Mucosa of descending colon (tissue), 3 donors: Measurements from ENCODE around the gene TMCO6. TPM values are rescaled to one million over a fixed set of nuclear protein-coding genes. Genes with fewer than 3 reads are reported as not detected.
"Not testable (repeated sequence)": the region's sequence is repeated elsewhere in the genome, so short reads cannot be mapped to it uniquely, and the experiment has no call there.

Experiments used
- ATAC-seq: fragments of 200-7000 bp; cut with Tn5 transposase; one replicate; pipeline ENCODE4 v1.9.1; 2020; ENCODE audit warnings: mild to moderate bottlenecking, moderate library complexity
- DNase-seq, 3 donors: peaks; one replicate each; pipeline ENCODE4 v3.0.0-alpha.2; 2020
- H3K36me3 ChIP-seq: fragments of 200-600 bp; one replicate; pipeline ENCODE4 v1.8.0; 2021; ENCODE audit warnings: low read depth, mild to moderate bottlenecking
- H3K4me1 ChIP-seq: fragments of 200-600 bp; one replicate; pipeline ENCODE4 v1.8.0; 2021; ENCODE audit warnings: low read depth, mild to moderate bottlenecking
- H3K4me3 ChIP-seq: fragments of 200-600 bp; one replicate; pipeline ENCODE4 v1.8.0; 2021; ENCODE audit warnings: mild to moderate bottlenecking
- H3K9me3 ChIP-seq: fragments of 200-600 bp; one replicate; pipeline ENCODE4 v1.8.0; 2021; ENCODE audit warnings: mild to moderate bottlenecking
- intact Hi-C, 2 donors: fragments of 100-400 bp; cut with DNase I in 1 of 2; cut with micrococcal nuclease in 1 of 2; formaldehyde crosslinking; loops; one replicate each; pipeline versions ENCODE4 v1.11.0 to v1.11.1; 2022; cut with DNase I, micrococcal nuclease
- total RNA-seq, 3 donors: library from RNA; stranded (reverse); fragmentation: NEBNext Ultra II Directional in 2 of 3; extraction: Animal tissue kit (Norgen Biotek cat#: 25700) in 2 of 3; gene quantifications; one replicate each; pipeline versions ENCODE4 v1.2.1 to v1.2.4, GENCODE V29; 2021 to 2023
- TF ChIP-seq, protein P1 (sequence below): fragments of 200-600 bp; IDR thresholded peaks from one replicate; pipeline ENCODE4 v1.8.0; 2022; ENCODE audit warnings: antibody characterized with exemption, mild to moderate bottlenecking
- donor health status: DM: no; HTN: no; CAD: no; lungs with moderate emphysema.
- donor health status: DM: no; HTN: no; CAD: no.
- donor health status: DM: no; HTN: yes; CAD: no.

TMCO6 gene
- total RNA-seq, 3 donors from 2014 or later = 13.6 to 21.7 (median 16.8) TPM

DNA sequence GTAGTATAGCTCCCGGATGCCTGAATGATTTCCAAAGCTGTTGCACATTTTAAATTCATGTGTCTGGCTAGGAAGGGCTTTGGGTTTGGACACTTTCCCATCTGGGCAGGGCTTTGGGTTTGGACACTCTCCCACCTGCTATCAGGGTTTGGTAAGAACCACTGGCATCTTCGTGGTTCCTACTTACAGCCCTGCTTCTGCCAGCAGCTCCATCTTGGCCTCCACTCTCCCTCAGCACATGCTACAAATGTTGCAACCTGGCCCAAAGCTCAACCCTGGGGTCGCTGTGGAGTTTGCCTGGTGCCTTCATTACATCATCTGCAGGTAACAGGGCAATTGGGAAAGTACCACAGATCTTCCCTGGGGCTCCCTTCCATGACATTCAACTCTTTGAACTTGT, 3.5 kb downstream of the TMCO6 start:
- H3K36me3 ChIP-seq = no peaks in the 10 kb centered on the region
- no peak overlapping the region for H3K4me3 ChIP-seq
- TF ChIP-seq, protein P1, sequence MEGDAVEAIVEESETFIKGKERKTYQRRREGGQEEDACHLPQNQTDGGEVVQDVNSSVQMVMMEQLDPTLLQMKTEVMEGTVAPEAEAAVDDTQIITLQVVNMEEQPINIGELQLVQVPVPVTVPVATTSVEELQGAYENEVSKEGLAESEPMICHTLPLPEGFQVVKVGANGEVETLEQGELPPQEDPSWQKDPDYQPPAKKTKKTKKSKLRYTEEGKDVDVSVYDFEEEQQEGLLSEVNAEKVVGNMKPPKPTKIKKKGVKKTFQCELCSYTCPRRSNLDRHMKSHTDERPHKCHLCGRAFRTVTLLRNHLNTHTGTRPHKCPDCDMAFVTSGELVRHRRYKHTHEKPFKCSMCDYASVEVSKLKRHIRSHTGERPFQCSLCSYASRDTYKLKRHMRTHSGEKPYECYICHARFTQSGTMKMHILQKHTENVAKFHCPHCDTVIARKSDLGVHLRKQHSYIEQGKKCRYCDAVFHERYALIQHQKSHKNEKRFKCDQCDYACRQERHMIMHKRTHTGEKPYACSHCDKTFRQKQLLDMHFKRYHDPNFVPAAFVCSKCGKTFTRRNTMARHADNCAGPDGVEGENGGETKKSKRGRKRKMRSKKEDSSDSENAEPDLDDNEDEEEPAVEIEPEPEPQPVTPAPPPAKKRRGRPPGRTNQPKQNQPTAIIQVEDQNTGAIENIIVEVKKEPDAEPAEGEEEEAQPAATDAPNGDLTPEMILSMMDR = no peak
- DNase-seq (no peak), ATAC-seq (no peak)
- no peaks in the 10 kb centered on the region for H3K9me3 ChIP-seq
- peaks cover 20% of the 10 kb centered on the region for H3K4me1 ChIP-seq
- intact Hi-C loops = no loop called here

DNA sequence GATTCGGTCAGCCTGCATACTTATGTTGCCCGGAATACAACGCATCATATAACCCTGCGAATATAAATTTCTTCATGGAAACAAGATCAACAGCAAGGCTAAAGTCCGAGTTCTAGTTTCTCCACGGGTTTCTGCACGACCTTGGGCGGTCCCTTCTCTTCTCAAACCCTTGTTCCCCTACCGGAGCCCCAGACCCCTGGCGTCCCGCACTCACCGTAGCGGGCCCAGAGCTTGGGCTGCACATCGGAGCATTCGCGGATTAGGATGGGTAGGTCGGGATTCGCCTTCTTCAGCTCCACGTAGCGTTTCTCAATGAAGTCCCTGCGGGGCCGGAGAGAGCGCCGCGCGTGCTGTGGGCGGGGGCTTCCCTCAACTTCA, 7.8 kb downstream of the TMCO6 start:
- no peaks in the 10 kb centered on the region for H3K9me3 ChIP-seq
- DNase-seq (no peak), ATAC-seq (peak; percentile 38)
- TF ChIP-seq, protein P1 = no peak
- peak overlapping the region; percentile 85 for H3K4me3 ChIP-seq
- intact Hi-C loops = no loop called here
- peaks cover 9% of the 10 kb centered on the region for H3K36me3 ChIP-seq
- H3K4me1 ChIP-seq = peaks cover 15% of the 10 kb centered on the region

DNA sequence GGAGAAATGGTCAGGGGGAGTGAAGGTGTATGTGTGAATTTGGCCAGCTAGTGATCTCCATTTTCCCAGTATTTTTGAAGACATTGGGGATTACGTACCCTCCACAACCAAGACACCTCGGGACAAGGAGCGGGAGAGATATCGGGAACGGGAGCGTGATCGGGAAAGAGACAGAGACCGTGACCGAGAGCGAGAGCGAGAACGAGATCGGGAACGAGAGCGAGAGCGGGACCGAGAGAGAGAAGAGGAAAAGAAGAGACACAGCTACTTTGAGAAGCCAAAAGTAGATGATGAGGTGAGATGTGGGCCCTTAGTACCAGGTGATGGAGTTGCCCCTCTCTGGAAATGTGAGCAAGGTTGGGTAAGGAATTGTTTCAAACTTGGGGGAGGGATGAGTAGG, 19.6 kb downstream of the TMCO6 start:
- TF ChIP-seq, protein P1 = no peak
- Histone ChIP-seq H3K4me3 (no peak overlapping the region), H3K36me3 (peaks cover 27% of the 10 kb centered on the region), H3K9me3 (no peaks in the 10 kb centered on the region), H3K4me1 (peaks cover 4% of the 10 kb centered on the region)
- ATAC-seq = no peak
- intact Hi-C loops = no loop called here
- no peak for DNase-seq

DNA sequence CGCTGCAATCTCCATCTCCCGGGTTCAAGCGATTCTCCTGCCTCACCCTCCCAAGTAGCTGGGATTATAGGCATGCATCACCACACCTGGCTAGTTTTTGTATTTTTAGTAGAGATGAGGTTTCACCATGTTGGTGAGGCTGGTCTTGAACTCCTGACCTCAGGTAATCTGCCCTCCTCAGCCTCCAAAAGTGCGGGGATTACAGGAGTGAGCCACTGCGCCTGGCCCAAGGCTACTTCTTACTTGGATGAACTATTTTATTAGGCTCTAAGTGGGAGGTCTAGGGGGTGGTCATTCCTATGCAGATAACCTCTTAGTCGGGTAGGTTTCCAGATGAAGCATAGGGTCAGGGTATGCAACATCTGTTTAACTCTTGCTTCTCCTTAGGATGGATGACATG, 21.1 kb downstream of the TMCO6 start:
- H3K4me3 ChIP-seq, ATAC-seq, DNase-seq, H3K9me3 ChIP-seq, intact Hi-C loops, H3K4me1 ChIP-seq: not testable (repeated sequence)
- peaks cover 27% of the 10 kb centered on the region for H3K36me3 ChIP-seq

DNA sequence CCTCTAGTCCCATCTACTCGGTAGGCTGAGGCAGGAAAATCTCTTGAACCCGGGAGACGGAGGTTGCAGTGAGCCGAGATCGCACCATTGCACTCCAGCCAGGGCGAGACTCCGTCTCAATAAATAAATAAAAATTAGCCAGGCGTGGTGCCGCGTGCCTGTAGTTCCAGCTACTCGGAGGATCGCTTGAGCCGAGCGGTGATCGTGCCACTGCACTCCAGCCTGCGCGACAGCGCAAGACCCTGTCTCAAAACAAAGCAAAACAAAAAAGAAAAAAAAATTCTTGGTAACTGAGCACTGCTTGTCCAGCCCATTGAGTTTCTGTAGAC, 24.7 kb downstream of the TMCO6 start:
- Histone ChIP-seq H3K9me3 (no peaks in the 10 kb centered on the region), H3K36me3 (peaks cover 3% of the 10 kb centered on the region), H3K4me1 (peaks cover 19% of the 10 kb centered on the region), H3K4me3 (peak overlapping the region; percentile 88)
- ATAC-seq = peak; percentile 8
- intact Hi-C loops = no loop called here
- no peak for DNase-seq
- TF ChIP-seq, protein P1 = no peak

DNA sequence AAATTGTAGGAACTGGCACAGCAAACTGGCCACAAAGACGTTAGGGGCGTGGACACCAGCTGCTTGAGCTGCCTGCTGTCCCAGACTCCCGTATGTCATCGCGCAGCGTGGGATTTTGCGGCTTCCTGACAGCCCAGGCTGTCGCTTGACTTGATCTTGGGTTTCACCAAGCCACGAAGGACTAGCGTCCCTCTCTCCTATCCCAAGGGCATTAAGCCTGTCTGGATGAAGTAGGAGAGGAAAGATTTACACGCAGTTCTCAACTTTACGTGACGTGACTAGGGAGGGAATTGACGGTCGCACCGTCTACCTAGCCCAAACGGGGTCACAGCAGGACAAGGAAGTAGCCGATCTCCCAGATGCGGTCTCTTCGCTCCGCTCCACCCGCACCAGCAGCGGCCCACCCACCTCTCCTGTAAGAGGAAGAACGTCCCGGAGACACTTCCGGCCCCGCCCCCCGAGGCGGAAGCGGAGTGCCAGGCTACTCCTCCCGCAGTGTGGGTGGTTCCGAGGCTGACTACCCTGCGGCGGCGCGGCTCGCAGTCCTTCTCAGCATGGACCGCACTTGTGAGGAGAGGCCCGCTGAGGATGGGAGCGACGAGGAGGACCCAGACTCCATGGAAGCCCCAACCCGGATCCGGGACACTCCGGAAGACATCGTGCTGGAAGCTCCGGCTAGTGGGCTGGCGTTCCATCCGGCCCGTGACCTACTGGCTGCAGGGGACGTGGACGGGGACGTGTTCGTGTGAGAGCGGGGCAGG, 25.3 kb downstream of the TMCO6 start, which contains the start of gene WDR55:
TSS of gene WDR55 (plus strand) at position 546 of the 761 bp plus-strand sequence. CDS start at position 555, 9 bp downstream.
- DNase-seq (peak; percentile 98 to 99 (median 99)), ATAC-seq (peak; percentile 98)
- TF ChIP-seq, protein P1 = no peak
- intact Hi-C loops = no loop called here
- H3K36me3 ChIP-seq = no peaks in the 10 kb centered on the region
- peak within 1 kb of the TSS; percentile 88 for H3K4me3 ChIP-seq
- H3K4me1 ChIP-seq = peaks cover 19% of the 10 kb centered on the region
- H3K9me3 ChIP-seq = no peaks in the 10 kb centered on the region

DNA sequence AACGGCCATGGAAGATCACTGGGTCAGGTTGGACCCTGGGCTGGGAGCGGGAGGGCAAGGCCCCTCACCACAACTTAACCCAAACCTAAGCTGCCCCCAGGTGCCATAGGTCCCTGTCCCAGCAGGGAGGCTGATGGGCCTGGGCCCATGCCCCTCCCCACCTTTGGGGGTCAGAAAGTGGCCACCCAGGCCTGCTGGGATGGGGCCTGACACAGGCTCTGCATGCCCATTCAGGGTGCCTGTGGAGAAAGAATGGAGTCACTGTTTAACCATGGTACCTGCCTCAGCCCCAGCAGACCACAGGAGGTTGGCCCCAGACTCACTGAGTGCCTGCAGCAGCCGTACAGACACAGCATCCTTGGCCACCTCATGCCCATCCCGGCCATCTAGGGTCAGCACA, 31.8 kb downstream of the TMCO6 start:
- H3K36me3 ChIP-seq, DNase-seq, H3K4me3 ChIP-seq, intact Hi-C loops, H3K9me3 ChIP-seq: not testable (repeated sequence)
- peaks cover 17% of the 10 kb centered on the region for H3K4me1 ChIP-seq
- ATAC-seq = peak; percentile 2
